Measurements from ENCODE around the gene ZNF385A.
A peak's percentile ranks its signal among the peaks of the same experiment; 100 is the strongest.

Gene ZNF385A

GRCh38 chr12:54372113-54372806 lies 12.3 kb downstream of the ZNF385A start:
- no peak for TF ChIP-seq CTCF (IDR thresholded peaks at IDR 0.05; ENCODE audit: low read depth, low read length, missing control alignments)
- no peak for DNase-seq (ENCODE audit: low read depth)
- no peak overlapping the region for H3K4me3 ChIP-seq (ENCODE audit: low read depth, low read length)

GRCh38 chr12:54371328-54372112 lies 13.0 kb downstream of the ZNF385A start:
- TF ChIP-seq CTCF (IDR thresholded peaks at IDR 0.05; ENCODE audit: low read depth, low read length, missing control alignments) = no peak
- H3K4me3 ChIP-seq (ENCODE audit: low read depth, low read length) = no peak overlapping the region
- DNase-seq (ENCODE audit: low read depth) = no peak

DNA sequence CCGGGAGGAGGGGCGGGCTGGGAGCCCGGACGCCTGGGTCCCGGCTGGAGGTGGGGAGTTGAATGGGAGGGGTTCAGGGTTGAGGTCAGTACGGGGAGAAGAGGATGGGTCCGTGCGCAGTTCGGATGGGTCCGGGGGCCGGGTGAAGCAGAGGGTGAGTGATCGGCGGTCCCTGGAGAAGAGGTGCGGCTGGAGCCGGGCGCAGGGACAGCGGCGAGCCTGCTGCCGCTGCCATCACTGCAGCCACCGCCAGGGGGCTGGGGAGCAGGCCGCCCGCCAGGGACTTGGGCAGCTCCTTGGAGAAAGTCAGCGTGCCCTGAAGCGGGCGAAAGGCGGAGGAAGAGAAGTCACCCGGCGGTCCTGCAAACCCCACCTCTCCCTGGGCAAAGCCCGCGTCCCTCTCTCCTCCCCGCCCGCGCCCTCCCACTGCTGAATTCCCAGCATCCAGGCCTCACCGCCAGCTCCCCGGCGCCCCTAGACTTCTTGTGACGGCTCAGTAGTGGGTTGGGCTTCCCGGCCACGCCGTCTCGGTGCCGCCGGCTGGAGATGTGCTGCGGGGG lies 14.3 kb downstream of the ZNF385A start:
- peak; percentile 8 for TF ChIP-seq CTCF (IDR thresholded peaks at IDR 0.05; ENCODE audit: low read depth, low read length, missing control alignments)
- no peak overlapping the region for H3K4me3 ChIP-seq (ENCODE audit: low read depth, low read length)
- DNase-seq (ENCODE audit: low read depth) = no peak

DNA sequence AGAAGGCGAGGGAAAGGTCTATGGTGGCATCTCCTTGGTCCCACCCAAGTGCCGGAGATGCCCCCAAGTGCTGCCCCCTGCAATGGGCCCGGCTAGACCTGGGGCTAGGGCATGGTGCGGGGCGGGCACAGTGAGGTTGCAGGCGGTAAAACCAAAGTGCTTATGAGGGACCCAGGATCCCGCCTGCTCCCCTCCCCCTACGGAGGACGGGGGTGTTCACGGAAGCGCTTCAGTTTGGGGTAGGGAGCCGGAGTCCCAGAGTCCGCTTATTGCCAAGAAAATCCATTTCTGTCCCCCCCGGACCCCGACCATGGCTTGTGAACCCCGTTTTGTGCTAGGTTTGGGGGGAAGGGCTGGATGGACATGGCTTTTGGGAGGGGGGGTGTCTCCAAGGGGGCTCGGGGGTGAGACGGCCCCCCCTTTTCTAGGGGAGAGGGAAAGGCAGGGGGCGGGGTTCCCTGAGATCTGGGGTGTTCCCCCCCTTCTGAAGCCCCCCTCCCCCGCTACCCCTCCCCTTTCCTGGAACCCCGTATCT lies 14.9 kb downstream of the ZNF385A start:
- no peak for TF ChIP-seq CTCF (IDR thresholded peaks at IDR 0.05; ENCODE audit: low read depth, low read length, missing control alignments)
- DNase-seq (ENCODE audit: low read depth) = no peak
- no peak overlapping the region for H3K4me3 ChIP-seq (ENCODE audit: low read depth, low read length)

- peak; percentile 94 for TF ChIP-seq CTCF (IDR thresholded peaks at IDR 0.05; ENCODE audit: low read depth, low read length, missing control alignments)
- peak; percentile 58 for DNase-seq (ENCODE audit: low read depth)
- H3K4me3 ChIP-seq (ENCODE audit: low read depth, low read length) = no peak overlapping the region
These were observed 15.6 kb downstream of the ZNF385A start for GRCh38 chr12:54368709-54369596.

DNA sequence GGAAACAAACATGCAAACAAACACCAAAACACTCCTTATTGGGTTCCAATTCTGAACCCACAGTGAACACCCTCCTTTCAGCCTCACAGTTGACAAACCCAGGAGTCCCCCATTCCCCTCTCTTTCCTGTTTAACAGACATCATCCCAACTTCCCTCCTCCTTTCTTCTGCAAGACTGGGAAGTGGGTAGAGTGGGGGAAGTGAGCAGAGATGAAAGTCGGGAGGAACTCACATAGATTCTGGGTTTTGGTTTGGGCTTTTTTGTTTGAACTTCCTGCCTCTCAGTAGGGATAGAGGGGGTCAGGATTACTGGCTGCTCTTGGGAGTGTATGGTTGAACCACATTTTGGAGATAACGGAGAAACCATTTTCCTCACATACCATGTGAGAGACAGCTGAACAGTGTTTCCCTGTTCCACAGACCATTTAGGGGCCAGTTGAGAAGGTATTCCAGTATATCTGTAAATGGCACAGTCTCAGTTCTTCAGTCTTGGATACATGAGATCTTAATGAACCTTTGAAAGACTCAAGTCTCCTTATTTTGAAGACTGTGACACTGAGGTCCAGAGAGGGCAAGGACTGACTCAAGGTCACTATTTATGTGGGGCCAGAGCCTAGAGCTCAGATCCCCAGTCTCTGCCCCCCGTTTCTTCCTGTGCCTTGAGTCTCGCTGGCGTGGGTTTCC lies 16.4 kb downstream of the ZNF385A start:
- H3K4me3 ChIP-seq (ENCODE audit: low read depth, low read length) = no peak overlapping the region
- no peak for DNase-seq (ENCODE audit: low read depth)
- TF ChIP-seq CTCF (IDR thresholded peaks at IDR 0.05; ENCODE audit: low read depth, low read length, missing control alignments) = no peak

All from GM12864 (cell line).